Osteocyte (in vitro differentiated cells): Measurements from ENCODE around the gene POGLUT3. TPM values are rescaled to one million over a fixed set of nuclear protein-coding genes. Genes with fewer than 3 reads are reported as not detected.

Source experiments
- DNase-seq: peaks from one replicate; pipeline ENCODE4 v3.0.0; 2021; ENCODE audit warnings: mixed read lengths; ENCODE audit not compliant: unreplicated experiment; ENCODE audit errors: extremely low spot score
- H3K27ac Mint-ChIP-seq: one replicate; pipeline ENCODE4 v1.8.0; 2021; ENCODE audit warnings: mild to moderate bottlenecking, mixed read lengths; ENCODE audit not compliant: unreplicated experiment
- H3K27me3 Mint-ChIP-seq: one replicate; pipeline ENCODE4 v1.8.0; 2021; ENCODE audit warnings: mixed read lengths; ENCODE audit not compliant: unreplicated experiment
- H3K36me3 Mint-ChIP-seq: one replicate; pipeline ENCODE4 v1.8.0; 2021; ENCODE audit warnings: mixed read lengths; ENCODE audit not compliant: unreplicated experiment
- H3K4me1 Mint-ChIP-seq: one replicate; pipeline ENCODE4 v1.8.0; 2021; ENCODE audit warnings: mixed read lengths; ENCODE audit not compliant: unreplicated experiment
- H3K4me3 Mint-ChIP-seq: one replicate; pipeline ENCODE4 v1.8.0; 2021; ENCODE audit warnings: mild to moderate bottlenecking, moderate library complexity, mixed read lengths; ENCODE audit not compliant: unreplicated experiment
- H3K9me3 Mint-ChIP-seq: one replicate; pipeline ENCODE4 v1.8.0; 2021; ENCODE audit warnings: mixed read lengths; ENCODE audit not compliant: unreplicated experiment
- CTCF ChIP-seq: fragments of 200-600 bp; sonication (generic); IDR thresholded peaks from 2 replicates; pipeline ENCODE4 v1.5.0; 2021; ENCODE audit warnings: antibody characterized with exemption, mild to moderate bottlenecking, moderate library complexity
- total RNA-seq: library from RNA; stranded (reverse); gene quantifications from 2 replicates; pipeline ENCODE4 v1.2.1, GENCODE V29; 2021

Gene POGLUT3
- total RNA-seq, 1 donor from 2014 or later: 50.7 TPM

- TF ChIP-seq CTCF: no peak
- Mint-ChIP-seq H3K4me3 (no peak overlapping the region), H3K27me3 (no peaks in the 10 kb centered on the region), H3K36me3 (no peaks in the 10 kb centered on the region), H3K27ac (no peak overlapping the region), H3K4me1 (no peaks in the 10 kb centered on the region), H3K9me3 (no peaks in the 10 kb centered on the region)
- DNase-seq: peak; percentile 10
Measured at GRCh38 chr11:108538502-108538901, 40.3 kb upstream of the POGLUT3 start.

- Mint-ChIP-seq H3K36me3 (no peaks in the 10 kb centered on the region), H3K4me3 (no peak overlapping the region), H3K4me1 (no peaks in the 10 kb centered on the region), H3K27me3 (no peaks in the 10 kb centered on the region), H3K27ac (no peak overlapping the region), H3K9me3 (no peaks in the 10 kb centered on the region)
- peak; percentile 23 for DNase-seq
- TF ChIP-seq CTCF: no peak
Measured at GRCh38 chr11:108538022-108538424, 39.8 kb upstream of the POGLUT3 start.

GRCh38 chr11:108536783-108537182 lies 38.6 kb upstream of the POGLUT3 start:
- no peak overlapping the region for H3K4me3 Mint-ChIP-seq
- H3K9me3 Mint-ChIP-seq: no peaks in the 10 kb centered on the region
- no peak overlapping the region for H3K27ac Mint-ChIP-seq
- peak; percentile 11 for DNase-seq
- no peaks in the 10 kb centered on the region for H3K4me1 Mint-ChIP-seq
- no peak for TF ChIP-seq CTCF
- H3K36me3 Mint-ChIP-seq: no peaks in the 10 kb centered on the region
- no peaks in the 10 kb centered on the region for H3K27me3 Mint-ChIP-seq

- H3K4me1 Mint-ChIP-seq: no peaks in the 10 kb centered on the region
Measured at GRCh38 chr11:108535384-108535955, 37.3 kb upstream of the POGLUT3 start.

More at GRCh38 chr11:108535384-108535955, 37.3 kb upstream of the POGLUT3 start:
- DNase-seq: peak; percentile 4
- H3K4me3 Mint-ChIP-seq: no peak overlapping the region
- H3K36me3 Mint-ChIP-seq: no peaks in the 10 kb centered on the region
- H3K9me3 Mint-ChIP-seq: no peaks in the 10 kb centered on the region
- no peak overlapping the region for H3K27ac Mint-ChIP-seq
- no peak for TF ChIP-seq CTCF
- H3K27me3 Mint-ChIP-seq: no peaks in the 10 kb centered on the region
